Sigmoid colon (tissue), 7 donors: Measurements from ENCODE around the gene CARMIL1. TPM values are rescaled to one million over a fixed set of nuclear protein-coding genes. Genes with fewer than 3 reads are reported as not detected.

Source experiments
- DNase-seq: peaks from one replicate; pipeline ENCODE4 v3.0.0-alpha.2; 2019
- H3K27ac ChIP-seq, 4 donors: fragments of 200-600 bp; sonication (generic); one replicate each; pipeline ENCODE4 v1.5.1; 2016 to 2019; ENCODE audit warnings: mild to moderate bottlenecking in 1 of 4
- H3K27me3 ChIP-seq, 3 donors: fragments of 200-600 bp; sonication (generic); one replicate each; pipeline ENCODE4 v1.5.1; 2019; ENCODE audit warnings: mild to moderate bottlenecking in 1 of 3
- H3K36me3 ChIP-seq, 4 donors: fragments of 200-600 bp; sonication (generic); one replicate each; pipeline ENCODE4 v1.5.1; 2016 to 2019
- H3K4me1 ChIP-seq, 4 donors: fragments of 200-600 bp; sonication (generic); one replicate each; pipeline ENCODE4 v1.5.1; 2017 to 2019
- H3K4me3 ChIP-seq, 4 donors: fragments of 200-600 bp; sonication (generic); one replicate each; pipeline ENCODE4 v1.5.1; 2017 to 2019; ENCODE audit warnings: mild to moderate bottlenecking in 2 of 4, moderate library complexity in 1 of 4
- H3K9me3 ChIP-seq, 4 donors: fragments of 200-600 bp in 3 of 4; sonication (generic) in 3 of 4; one replicate each; pipeline versions ENCODE4 v1.5.1 to v1.6.1; 2013 to 2019
- EP300 ChIP-seq, 4 donors: sonication (generic); formaldehyde crosslinking; IDR thresholded peaks; one replicate each; pipeline ENCODE4 v1.6.1; 2017; ENCODE audit warnings: antibody characterized with exemption in 4 of 4
- POLR2A ChIP-seq, 2 donors: fragments of 450-650 bp; IDR thresholded peaks; one replicate each; pipeline ENCODE4 v1.6.1; 2016; ENCODE audit warnings: antibody characterized with exemption in 2 of 2, mild to moderate bottlenecking in 2 of 2, moderate library complexity in 2 of 2
- POLR2AphosphoS5 ChIP-seq, 4 donors: sonication (generic); formaldehyde crosslinking; IDR thresholded peaks; one replicate each; pipeline ENCODE4 v1.6.1; 2017; ENCODE audit warnings: antibody characterized with exemption in 4 of 4
- WGBS, 2 donors: extraction: QIAGEN DNeasy Blood & Tissue Kit; methylation state at CpG; one replicate each; pipeline ENCODE4 v1.1.7; 2013; 5-methylcytosine and 5-hydroxymethylcytosine counted together
- intact Hi-C: fragments of 100-400 bp; cut with DNase I; formaldehyde crosslinking; loops from one replicate; pipeline ENCODE4 v1.15.1; 2023
- polyA plus RNA-seq, 3 donors: library from polyadenylated mRNA; stranded (reverse); fragments of 200-250 nt; gene quantifications; one replicate each; pipeline ENCODE4 v1.2.3, GENCODE V29; 2013
- total RNA-seq, 4 donors: library from RNA; depleted of rRNA; stranded (reverse); fragments of >200 nt; gene quantifications; one replicate each; pipeline ENCODE4 v1.1.0, GENCODE V29; 2016
- TF ChIP-seq, protein P1 (sequence below), 4 experiments: fragments of 450-650 bp in 3 of 4; fragments of 200-600 bp in 1 of 4; IDR thresholded peaks; one replicate each; pipeline ENCODE4 v1.5.1; 2016 to 2019; ENCODE audit warnings: antibody characterized with exemption in 4 of 4, mild to moderate bottlenecking in 3 of 4, moderate library complexity in 2 of 4
- donor health status: healthy with polysubstance abuse.
- donor health status: Bipolar disorder and iron deficiency.
- donor health status: healthy.

Gene CARMIL1
- total and polyA plus RNA-seq, 7 donors: 3.4 to 24.0 (median 8.2) TPM

DNA sequence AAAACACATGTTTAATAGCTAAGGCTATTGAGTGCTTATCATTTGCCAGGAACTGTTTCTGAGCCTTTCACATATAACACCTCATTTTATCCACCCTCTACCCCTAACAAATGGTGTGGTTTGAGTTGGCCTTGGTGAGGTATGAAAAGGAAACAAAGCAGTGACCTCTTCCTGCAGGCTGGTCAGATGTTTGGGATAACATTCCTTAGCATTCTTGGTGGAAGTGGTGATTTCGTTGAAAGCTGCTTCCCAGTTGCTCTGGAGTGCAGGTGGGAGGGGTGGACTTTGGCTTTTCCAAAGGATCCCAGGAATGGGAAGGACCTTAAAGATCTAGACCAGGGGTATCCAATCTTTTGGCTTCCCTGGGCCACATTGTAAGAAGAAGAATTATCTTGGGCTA is 41.3 kb downstream of the CARMIL1 start:
- Histone ChIP-seq H3K27me3 (no peaks in the 10 kb centered on the region), H3K9me3 (no peaks in the 10 kb centered on the region), H3K36me3 (no peaks in the 10 kb centered on the region), H3K4me1 (no peaks in the 10 kb centered on the region), H3K27ac (no peak overlapping the region), H3K4me3 (no peak overlapping the region)
- no peak for TF ChIP-seq POLR2A (IDR thresholded peaks at IDR 0.05)
- no peak for TF ChIP-seq POLR2AphosphoS5 (IDR thresholded peaks at IDR 0.05)
- TF ChIP-seq, protein P1, sequence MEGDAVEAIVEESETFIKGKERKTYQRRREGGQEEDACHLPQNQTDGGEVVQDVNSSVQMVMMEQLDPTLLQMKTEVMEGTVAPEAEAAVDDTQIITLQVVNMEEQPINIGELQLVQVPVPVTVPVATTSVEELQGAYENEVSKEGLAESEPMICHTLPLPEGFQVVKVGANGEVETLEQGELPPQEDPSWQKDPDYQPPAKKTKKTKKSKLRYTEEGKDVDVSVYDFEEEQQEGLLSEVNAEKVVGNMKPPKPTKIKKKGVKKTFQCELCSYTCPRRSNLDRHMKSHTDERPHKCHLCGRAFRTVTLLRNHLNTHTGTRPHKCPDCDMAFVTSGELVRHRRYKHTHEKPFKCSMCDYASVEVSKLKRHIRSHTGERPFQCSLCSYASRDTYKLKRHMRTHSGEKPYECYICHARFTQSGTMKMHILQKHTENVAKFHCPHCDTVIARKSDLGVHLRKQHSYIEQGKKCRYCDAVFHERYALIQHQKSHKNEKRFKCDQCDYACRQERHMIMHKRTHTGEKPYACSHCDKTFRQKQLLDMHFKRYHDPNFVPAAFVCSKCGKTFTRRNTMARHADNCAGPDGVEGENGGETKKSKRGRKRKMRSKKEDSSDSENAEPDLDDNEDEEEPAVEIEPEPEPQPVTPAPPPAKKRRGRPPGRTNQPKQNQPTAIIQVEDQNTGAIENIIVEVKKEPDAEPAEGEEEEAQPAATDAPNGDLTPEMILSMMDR (IDR thresholded peaks at IDR 0.05): no peak
- TF ChIP-seq EP300 (IDR thresholded peaks at IDR 0.05): no peak
- no peak for DNase-seq
- intact Hi-C loops: no loop called here
- whole genome bisulfite sequencing, 2 donors: 0 to 25% methylated on average over 1 of the region's 1 CpG

DNA sequence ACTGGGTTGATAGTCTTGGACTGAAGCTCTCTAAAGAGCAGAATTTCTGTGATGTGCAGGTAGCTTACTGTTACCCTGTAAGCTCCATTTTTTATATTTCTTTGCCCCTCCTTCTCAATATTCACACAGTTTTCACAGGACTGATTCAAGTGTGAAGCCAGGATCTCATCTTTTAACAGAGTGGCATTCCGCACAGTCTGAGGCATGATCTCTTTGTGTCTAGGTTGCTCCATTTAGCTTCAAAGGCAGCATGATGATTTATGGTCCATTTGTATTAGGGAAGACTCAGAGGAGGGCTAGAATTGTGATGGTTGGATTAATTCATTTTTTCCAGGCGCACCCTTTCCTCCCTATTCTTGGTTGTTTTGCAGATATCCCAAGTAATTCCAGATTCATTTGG is 43.5 kb downstream of the CARMIL1 start:
- no peak overlapping the region for H3K27ac ChIP-seq
- H3K4me3 ChIP-seq: no peak overlapping the region
- intact Hi-C loops: no loop called here
- H3K36me3 ChIP-seq: no peaks in the 10 kb centered on the region
- no peak for DNase-seq
- TF ChIP-seq POLR2AphosphoS5 (IDR thresholded peaks at IDR 0.05) (no peak), EP300 (IDR thresholded peaks at IDR 0.05) (no peak), POLR2A (IDR thresholded peaks at IDR 0.05) (no peak)
- TF ChIP-seq, protein P1 (IDR thresholded peaks at IDR 0.05): no peak
- no peaks in the 10 kb centered on the region for H3K4me1 ChIP-seq
- H3K9me3 ChIP-seq: no peaks in the 10 kb centered on the region
- WGBS, 2 donors: 96 to 99% methylated on average over 2 of the region's 2 CpGs
- no peaks in the 10 kb centered on the region for H3K27me3 ChIP-seq

DNA sequence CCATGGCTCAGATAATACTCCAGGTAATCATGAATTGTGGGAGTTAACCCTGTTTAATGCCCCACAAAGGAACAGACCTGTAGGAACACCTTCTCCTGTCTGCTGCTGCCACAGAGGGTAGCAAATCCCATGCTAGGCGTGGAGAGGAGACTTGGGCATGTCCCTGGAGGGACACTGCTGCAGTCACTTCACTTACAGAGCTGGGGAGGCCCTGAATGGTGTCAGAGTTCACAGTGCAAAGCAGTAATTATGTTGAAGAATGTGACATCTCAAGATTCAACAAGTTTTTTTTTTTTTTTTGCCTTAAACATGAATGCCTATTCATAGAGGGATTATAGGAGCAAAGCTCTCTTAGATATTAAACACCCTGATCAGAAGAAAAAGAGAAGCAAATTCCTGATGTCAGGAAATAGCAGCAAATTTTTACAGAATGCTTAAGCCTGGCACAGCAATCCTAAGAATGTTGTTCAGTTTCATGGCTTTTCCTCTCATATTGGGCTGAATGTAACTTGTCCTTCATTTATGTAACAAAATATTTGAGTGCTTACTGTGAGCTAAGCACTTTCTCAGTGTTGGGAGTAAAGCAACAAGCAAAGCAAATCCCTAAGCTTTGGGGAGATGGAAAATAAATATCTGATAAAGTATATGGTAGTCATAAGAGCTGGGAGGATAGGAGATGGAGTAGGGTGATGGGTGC is 45.0 kb downstream of the CARMIL1 start:
- H3K4me1 ChIP-seq: no peaks in the 10 kb centered on the region
- WGBS, 2 donors: 73 to 86% methylated on average over 1 of the region's 1 CpG
- intact Hi-C loops: no loop called here
- H3K27ac ChIP-seq: no peak overlapping the region
- H3K9me3 ChIP-seq: no peaks in the 10 kb centered on the region
- no peaks in the 10 kb centered on the region for H3K36me3 ChIP-seq
- TF ChIP-seq, protein P1 (IDR thresholded peaks at IDR 0.05): no peak
- TF ChIP-seq POLR2A (IDR thresholded peaks at IDR 0.05): no peak
- no peak for TF ChIP-seq EP300 (IDR thresholded peaks at IDR 0.05)
- TF ChIP-seq POLR2AphosphoS5 (IDR thresholded peaks at IDR 0.05): no peak
- H3K27me3 ChIP-seq: no peaks in the 10 kb centered on the region
- no peak for DNase-seq
- H3K4me3 ChIP-seq: no peak overlapping the region

DNA sequence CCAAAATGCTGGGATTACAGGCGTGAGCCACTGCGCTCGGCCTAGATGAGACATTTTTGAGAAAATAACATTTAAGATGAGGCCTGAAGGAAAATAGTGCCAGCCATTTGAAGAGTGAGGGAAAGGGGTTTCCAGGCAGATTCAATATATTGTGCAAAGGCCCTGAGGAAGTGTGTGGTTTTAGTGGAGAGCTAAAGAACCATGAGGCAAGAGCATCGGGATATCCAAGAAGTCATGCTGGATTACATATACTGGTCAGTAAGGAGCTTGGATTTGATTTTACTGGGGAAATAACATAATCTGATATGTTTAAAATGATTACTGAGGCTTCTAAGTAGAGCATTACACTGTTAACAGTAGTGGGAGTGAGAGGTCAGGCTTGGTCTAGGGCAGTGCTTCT is 47.0 kb downstream of the CARMIL1 start:
- Histone ChIP-seq H3K9me3 (no peaks in the 10 kb centered on the region), H3K27me3 (no peaks in the 10 kb centered on the region), H3K36me3 (no peaks in the 10 kb centered on the region), H3K4me1 (no peaks in the 10 kb centered on the region), H3K4me3 (no peak overlapping the region), H3K27ac (no peak overlapping the region)
- TF ChIP-seq POLR2AphosphoS5 (IDR thresholded peaks at IDR 0.05): no peak
- TF ChIP-seq, protein P1 (IDR thresholded peaks at IDR 0.05): no peak
- no peak for TF ChIP-seq EP300 (IDR thresholded peaks at IDR 0.05)
- TF ChIP-seq POLR2A (IDR thresholded peaks at IDR 0.05): no peak
- intact Hi-C loops: no loop called here
- WGBS, 2 donors: 95 to 97% methylated on average over 4 of the region's 4 CpGs
- no peak for DNase-seq

DNA sequence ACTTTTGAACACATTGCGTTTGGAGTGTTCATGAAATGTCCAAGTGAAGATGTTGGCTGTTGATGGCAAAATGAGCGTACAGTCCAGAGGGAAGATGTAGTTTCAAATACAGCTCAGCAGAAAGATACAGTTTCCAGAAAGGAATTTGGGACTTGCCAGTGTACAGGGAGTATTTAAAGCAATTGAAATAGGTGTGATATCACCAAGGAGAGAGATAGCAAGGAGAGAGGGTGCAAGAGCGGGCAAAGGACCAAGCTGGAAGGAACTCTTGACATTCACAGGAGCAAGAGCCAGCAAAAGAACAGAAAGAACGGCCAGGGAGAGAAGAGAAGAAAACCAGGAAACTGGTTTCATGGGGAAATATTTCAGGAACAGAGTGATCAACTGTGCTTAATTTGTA is 47.8 kb downstream of the CARMIL1 start:
- H3K9me3 ChIP-seq: no peaks in the 10 kb centered on the region
- no peaks in the 10 kb centered on the region for H3K4me1 ChIP-seq
- TF ChIP-seq EP300 (IDR thresholded peaks at IDR 0.05): no peak
- TF ChIP-seq POLR2AphosphoS5 (IDR thresholded peaks at IDR 0.05): no peak
- TF ChIP-seq POLR2A (IDR thresholded peaks at IDR 0.05): no peak
- TF ChIP-seq, protein P1 (IDR thresholded peaks at IDR 0.05): no peak
- no peak overlapping the region for H3K4me3 ChIP-seq
- intact Hi-C loops: no loop called here
- DNase-seq: no peak
- WGBS, 2 donors: 73 to 89% methylated on average over 4 of the region's 4 CpGs
- H3K27ac ChIP-seq: no peak overlapping the region
- H3K27me3 ChIP-seq: no peaks in the 10 kb centered on the region
- no peaks in the 10 kb centered on the region for H3K36me3 ChIP-seq
